GM18873 (cell line): Measurements from ENCODE around the gene RAB15.
"Not testable (repeated sequence)": the region's sequence is repeated elsewhere in the genome, so short reads cannot be mapped to it uniquely, and the experiment has no call there.

Experiments used
- ATAC-seq: cut with Tn5 transposase; IDR thresholded peaks from one replicate; pipeline ENCODE4 v1.9.1; 2021; ENCODE audit warnings: mild to moderate bottlenecking, moderate library complexity, moderate number of reproducible peaks; ENCODE audit not compliant: unreplicated experiment, low FRiP score

Gene RAB15

GRCh38 chr14:64918216-64918615 is 53.9 kb downstream of the RAB15 start:
- no peak for ATAC-seq

GRCh38 chr14:64915797-64916196 is 56.3 kb downstream of the RAB15 start:
- ATAC-seq = no peak

- peak; percentile 6 for ATAC-seq
Measured at GRCh38 chr14:64915029-64915424, 57.1 kb downstream of the RAB15 start.

GRCh38 chr14:64914237-64915028 is 57.7 kb downstream of the RAB15 start, which contains the start of gene CHURC1:
TSS of gene CHURC1 (plus strand) at chr14:64914455. CDS start at chr14:64914496, 41 bp downstream.
- ATAC-seq = peak; percentile 95

GRCh38 chr14:64913477-64913876 is 58.7 kb downstream of the RAB15 start:
- not testable (repeated sequence) for ATAC-seq

GRCh38 chr14:64912261-64912660 is 59.9 kb downstream of the RAB15 start:
- ATAC-seq = no peak

GRCh38 chr14:64910847-64911495 is 61.2 kb downstream of the RAB15 start:
- ATAC-seq = no peak

GRCh38 chr14:64906022-64906421 is 66.1 kb downstream of the RAB15 start:
- no peak for ATAC-seq

GRCh38 chr14:64899958-64900357 is 72.2 kb downstream of the RAB15 start:
- ATAC-seq = no peak
